ENCODE results near the gene DMKN.

DMKN gene

DNA sequence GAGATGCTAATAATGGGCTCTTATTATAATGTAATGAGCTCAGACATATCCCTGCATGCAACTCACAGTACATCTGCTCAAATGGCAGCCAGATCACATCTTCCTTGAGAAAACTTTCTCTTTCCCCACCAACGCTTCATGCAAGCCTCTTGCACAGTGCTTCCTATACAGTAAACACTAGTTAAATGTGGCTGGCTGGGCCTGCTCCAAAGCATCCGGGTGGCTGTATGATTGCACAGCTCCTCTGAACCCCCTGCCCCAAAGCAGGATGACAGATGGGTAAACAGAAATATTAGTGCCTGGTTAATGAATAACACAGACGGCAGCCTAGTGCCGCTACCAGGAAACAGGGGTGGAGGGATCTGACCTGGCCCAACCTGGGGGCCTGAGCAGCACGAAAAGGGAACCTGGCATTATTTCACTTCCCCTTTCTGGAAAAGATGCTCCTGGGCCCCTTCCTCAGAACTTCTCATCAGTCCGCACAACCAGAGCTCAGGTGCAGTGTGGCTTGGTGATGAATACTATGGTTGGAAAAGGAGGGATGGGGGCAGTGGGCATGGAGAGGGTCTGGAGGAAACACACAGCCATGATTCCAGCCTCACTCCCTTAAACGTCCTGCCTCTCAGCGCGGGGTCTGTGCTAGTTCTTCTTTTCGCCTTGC lies 54.6 kb downstream of the DMKN start:
- peak; percentile 48 for DNase-seq

DNA sequence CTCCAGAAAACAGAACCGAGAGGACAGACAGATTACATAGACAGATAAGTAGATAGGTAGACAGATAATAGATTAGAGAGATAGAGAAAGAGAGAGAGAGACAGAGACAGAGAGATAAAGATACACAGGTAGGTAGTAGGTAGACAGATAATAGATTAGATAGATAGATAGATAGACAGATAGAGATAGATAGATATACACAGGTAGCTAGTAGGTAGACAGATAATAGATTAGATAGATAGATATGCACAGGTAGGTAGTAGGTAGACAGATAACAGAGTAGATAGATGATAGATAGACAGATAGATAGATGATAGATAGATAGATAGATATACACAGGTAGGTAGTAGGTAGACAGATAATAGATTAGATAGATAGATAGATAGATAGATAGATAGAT lies 55.3 kb downstream of the DMKN start:
- DNase-seq, result no peak

DNA sequence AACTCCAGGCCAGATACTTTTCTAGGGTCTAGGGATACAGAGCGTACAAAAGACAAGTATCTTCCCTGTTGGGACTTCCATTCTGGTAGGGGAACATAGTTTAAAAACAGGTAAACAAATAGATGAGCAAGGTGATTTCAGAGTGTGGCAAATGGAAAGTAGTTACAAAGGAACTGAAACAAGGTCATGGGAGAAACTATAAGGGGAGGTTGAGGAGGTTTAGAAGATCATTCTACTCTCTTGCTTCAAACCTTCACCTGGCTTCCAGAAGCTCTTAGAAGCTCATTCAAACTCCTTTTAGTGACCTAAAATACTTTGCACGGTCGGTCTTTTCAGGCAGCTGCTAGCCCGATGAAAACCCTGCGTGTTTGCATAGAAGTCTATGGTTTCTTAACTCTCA lies 56.3 kb downstream of the DMKN start:
- no peak for DNase-seq

DNA sequence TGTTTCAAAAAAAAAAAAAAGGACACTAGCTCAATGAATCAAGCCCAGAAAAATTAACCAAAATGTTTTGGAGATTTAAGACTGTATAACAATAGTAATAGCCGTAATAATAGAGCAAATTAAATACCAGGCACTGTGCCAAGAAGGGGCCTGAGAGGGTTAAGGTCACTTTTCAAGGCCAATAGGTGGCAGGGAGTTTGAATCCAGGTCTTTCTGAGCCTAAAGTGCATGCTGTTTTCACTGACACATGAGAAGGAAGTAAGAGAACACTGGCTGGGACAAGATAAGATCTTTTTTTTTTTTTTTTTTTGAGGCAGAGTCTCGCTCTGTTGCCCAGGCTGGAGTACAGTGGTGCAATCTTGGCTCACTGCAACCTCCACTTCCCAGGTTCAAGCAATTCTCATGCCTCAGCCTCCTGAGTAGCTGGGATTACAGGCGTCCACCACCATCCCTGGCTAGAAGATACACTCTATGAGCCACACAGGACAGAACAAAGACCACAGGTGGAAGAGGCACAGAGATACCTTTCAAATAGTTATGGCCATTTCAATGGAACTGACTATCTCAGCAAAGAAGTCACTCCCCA lies 57.7 kb downstream of the DMKN start:
- no peak for DNase-seq

DNA sequence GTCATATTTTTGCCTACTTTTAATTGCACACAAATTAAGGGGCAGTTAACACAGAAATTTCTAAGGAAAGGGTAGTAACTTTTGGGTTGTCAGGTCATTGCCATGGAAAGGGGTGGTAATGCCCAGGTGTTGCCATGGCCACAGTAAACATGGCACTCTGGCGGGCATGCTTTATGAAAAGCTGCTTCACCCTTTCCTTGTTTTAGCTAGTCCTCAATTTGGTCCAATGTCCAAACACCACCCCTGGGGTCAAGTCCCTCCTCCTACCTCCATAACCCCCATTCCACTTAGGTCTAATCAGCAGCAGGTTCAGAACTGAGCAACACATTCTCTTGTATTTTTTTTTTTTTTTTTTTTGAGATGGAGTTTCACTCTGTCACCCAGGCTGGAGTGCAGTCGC lies 58.8 kb downstream of the DMKN start:
- no peak for DNase-seq

DNA sequence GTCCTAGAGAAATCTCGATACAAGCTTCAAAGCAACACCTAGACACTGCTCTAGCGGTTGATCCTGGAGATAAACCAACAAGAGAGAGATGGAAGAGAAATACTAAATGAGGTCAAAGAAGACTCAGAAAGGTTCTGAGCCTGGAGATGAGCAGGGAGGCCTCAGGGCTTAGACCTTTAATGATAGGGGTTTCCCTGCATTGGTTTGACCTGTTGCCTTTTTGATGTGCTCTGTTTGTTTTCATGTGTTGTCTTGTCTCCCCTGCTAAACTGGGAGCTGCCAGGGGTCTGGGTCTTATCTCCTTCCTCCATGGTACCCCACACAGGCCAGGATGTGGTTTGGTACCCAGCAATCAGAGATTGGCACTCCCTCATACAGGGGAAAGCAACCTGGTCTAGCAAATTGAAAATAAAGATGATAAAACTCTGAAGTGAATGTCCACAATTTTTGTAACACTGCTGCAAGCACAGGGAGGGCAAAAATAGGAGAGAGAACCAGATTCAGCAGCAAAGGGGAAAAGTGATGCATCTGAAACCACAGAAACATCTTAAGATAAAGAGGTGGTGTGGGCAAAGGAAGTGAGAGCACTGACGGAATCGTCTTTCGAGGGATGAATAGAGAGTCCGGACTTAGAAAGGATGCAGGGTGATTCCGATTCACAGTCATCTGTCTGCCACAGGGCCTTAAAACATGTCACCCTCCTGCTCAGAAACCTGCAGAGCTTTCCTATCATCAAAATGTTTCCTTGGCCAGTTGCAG lies 61.9 kb downstream of the DMKN start:
- no peak for DNase-seq

DNA sequence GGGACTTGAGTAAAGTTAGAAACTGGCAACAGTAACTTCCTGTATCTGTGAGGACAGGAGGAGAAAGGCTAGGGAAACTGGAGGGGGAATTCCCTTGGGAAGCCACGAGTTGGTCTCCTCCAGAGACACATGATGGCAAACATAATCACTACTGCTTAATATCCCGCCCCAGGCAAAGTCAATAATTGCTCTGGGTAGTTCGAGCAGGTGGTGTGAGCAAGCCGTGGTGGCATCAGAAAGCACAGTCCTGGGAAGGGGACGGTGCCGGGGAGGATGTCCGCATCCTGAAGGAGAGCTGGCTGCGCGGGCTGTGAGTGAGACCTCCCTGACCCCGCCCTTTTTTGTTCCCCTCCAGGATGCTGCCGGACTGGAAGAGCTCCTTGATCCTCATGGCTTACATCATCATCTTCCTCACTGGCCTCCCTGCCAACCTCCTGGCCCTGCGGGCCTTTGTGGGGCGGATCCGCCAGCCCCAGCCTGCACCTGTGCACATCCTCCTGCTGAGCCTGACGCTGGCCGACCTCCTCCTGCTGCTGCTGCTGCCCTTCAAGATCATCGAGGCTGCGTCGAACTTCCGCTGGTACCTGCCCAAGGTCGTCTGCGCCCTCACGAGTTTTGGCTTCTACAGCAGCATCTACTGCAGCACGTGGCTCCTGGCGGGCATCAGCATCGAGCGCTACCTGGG lies 63.9 kb downstream of the DMKN start:
- DNase-seq, result no peak

DNA sequence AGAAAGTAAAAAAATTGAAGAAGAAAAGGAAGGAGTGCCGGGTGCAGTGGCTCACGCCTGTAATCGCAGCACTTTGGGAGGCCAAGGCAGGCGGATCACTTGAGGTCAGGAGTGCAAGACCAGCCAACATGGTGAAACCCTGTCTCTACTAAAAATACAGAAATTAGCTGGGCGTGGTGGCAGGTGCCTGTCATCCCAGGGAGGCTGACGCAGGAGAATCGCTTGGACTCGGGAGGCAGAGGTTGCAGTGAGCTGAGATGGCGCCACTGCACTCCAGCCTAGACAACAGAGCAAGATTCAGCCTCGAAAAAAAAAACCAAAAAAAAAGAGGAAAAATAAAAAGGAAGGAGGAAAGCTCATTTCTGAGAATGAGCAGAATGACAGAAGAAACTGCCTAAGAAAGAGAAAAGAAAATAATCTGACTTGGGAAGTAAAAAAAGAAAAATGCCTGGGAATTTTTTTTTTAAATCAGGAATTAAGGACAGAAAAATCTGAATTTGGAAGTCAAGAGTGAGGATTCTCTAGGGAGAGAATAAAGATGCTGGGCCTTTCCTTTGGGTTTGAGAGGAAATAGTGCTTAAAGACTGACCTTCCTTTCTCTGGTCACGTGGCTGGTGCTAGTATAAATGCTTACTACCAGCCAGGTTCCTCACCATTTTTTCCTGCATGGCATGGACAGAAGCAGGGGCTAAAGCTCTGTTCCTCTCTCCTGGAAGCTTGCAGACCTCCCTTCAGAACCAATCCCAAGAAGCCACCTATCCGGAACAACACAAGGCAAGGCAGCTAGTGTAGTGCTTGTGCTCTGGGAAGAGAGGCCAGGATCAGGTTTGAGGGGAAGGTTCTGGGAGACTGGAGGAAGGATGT lies 65.6 kb downstream of the DMKN start, which contains the start of gene FFAR2:
Gene FFAR2 (plus strand): TSS at position 652 of the 864 bp plus-strand sequence. CDS start 1,458 bp downstream, outside the sequence.
- DNase-seq, result peak; percentile 59

Measured in CD4-positive, alpha-beta T cell treated with Interferon gamma for 1 hour (primary cell).